DND-41 (cell line): ENCODE data around the gene NPDC1.

Experiments
- CTCF ChIP-seq: IDR thresholded peaks from 2 replicates; pipeline ENCODE4 v1.5.1; 2012; ENCODE audit warnings: borderline replicate concordance, low read length, moderate library complexity, mild to moderate bottlenecking; ENCODE audit not compliant: poor library complexity, severe bottlenecking; ENCODE audit errors: extremely low read depth
- EZH2 ChIP-seq: IDR thresholded peaks from 3 replicates; pipeline ENCODE4 v1.6.1; 2012; ENCODE audit warnings: borderline replicate concordance, low read depth, mild to moderate bottlenecking, moderate library complexity, low read length, inconsistent platforms; ENCODE audit not compliant: severe bottlenecking

- TF ChIP-seq CTCF = no peak
- TF ChIP-seq EZH2 = no peak
These were observed 36.8 kb downstream of the NPDC1 start for GRCh38 chr9:137009217-137009616.
